Thoracic aorta (tissue), 2 donors: ENCODE data around the gene VTCN1. TPM values are rescaled to one million over a fixed set of nuclear protein-coding genes. Genes with fewer than 3 reads are reported as not detected.

Experiments
- ATAC-seq: fragments of 150-250 bp; one replicate; pipeline ENCODE4 v1.8.0; 2017; ENCODE audit warnings: low read depth; ENCODE audit not compliant: insufficient number of reproducible peaks, low FRiP score
- DNase-seq: peaks from one replicate; pipeline ENCODE4 v3.0.0-alpha.2; 2020; ENCODE audit warnings: low spot score
- H3K27ac ChIP-seq, 2 donors: fragments of 200-600 bp; sonication (generic); 1 replicate in 1 of 2; 2 replicates in 1 of 2; pipeline ENCODE4 v1.5.1; 2016; ENCODE audit warnings: mild to moderate bottlenecking in 2 of 2, moderate library complexity in 2 of 2
- H3K27me3 ChIP-seq: fragments of 200-600 bp; sonication (generic); replicated peaks from 2 replicates; pipeline ENCODE4 v1.6.0; 2016; ENCODE audit warnings: mild to moderate bottlenecking; ENCODE audit not compliant: insufficient read depth
- H3K36me3 ChIP-seq: fragments of 200-600 bp; sonication (generic); one replicate; pipeline ENCODE4 v1.5.1; 2016
- H3K4me1 ChIP-seq, 2 donors: fragments of 200-600 bp; sonication (generic); 1 replicate in 1 of 2; 2 replicates in 1 of 2; pipeline versions ENCODE4 v1.5.1 to v1.6.0; 2016; ENCODE audit warnings: low read depth in 2 of 2, mild to moderate bottlenecking in 1 of 2; ENCODE audit not compliant: control insufficient read depth in 1 of 2
- H3K4me3 ChIP-seq: fragments of 200-600 bp; sonication (generic); 2 replicates; pipeline ENCODE4 v1.5.1; 2016; ENCODE audit warnings: mild to moderate bottlenecking
- H3K9me3 ChIP-seq: fragments of 200-600 bp; sonication (generic); 2 replicates; pipeline ENCODE4 v1.5.1; 2016
- CTCF ChIP-seq: fragments of 200-600 bp; sonication (generic); IDR thresholded peaks from one replicate; pipeline ENCODE4 v1.5.1; 2019; ENCODE audit warnings: antibody characterized with exemption
- total RNA-seq, 2 donors: library from RNA; depleted of rRNA; stranded (reverse); fragments of >200 nt; gene quantifications; one replicate each; pipeline versions ENCODE4 v1.1.0 to v1.2.3, GENCODE V29; 2016

The VTCN1 gene
- total RNA-seq, 2 donors from 2014 or later, result not detected

- Histone ChIP-seq H3K27ac (no peak overlapping the region), H3K27me3 (no peaks in the 10 kb centered on the region), H3K9me3 (no peaks in the 10 kb centered on the region), H3K4me3 (no peak overlapping the region), H3K36me3 (no peaks in the 10 kb centered on the region), H3K4me1 (peaks cover 0 to 15% of the 10 kb centered on the region in 2 donors)
- DNase-seq (no peak), ATAC-seq (no peak)
- TF ChIP-seq CTCF, result no peak
Observed at GRCh38 chr1:117229217-117229616, 18.5 kb upstream of the VTCN1 start.

DNA sequence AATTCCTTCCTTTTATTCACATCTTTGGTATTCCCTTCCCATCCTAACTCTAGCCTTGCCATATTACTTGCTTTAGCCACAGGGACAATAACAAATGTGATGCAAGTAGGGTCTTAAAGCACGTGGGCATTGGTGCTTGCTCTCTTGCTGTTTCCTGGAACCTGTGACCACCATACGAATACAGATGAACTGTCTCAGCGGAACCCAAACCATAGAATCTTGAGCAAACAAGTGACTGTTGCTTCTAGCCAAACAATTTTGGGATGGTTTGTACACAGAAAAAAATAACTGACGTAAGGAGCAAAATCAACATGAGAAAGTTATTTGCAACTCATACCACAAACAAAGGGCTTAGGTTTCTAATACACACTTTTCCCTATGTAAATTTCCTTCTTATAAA lies 15.2 kb upstream of the VTCN1 start:
- Histone ChIP-seq H3K27me3 (no peaks in the 10 kb centered on the region), H3K27ac (no peak overlapping the region), H3K9me3 (no peaks in the 10 kb centered on the region), H3K4me3 (no peak overlapping the region), H3K4me1 (no peaks in the 10 kb centered on the region), H3K36me3 (no peaks in the 10 kb centered on the region)
- TF ChIP-seq CTCF, result no peak
- DNase-seq (no peak), ATAC-seq (no peak)

GRCh38 chr1:117216718-117217117 lies 6.0 kb upstream of the VTCN1 start:
- DNase-seq, result no peak
- no peak overlapping the region for H3K27ac ChIP-seq
- H3K27me3 ChIP-seq, result no peaks in the 10 kb centered on the region
- H3K4me1 ChIP-seq, result no peaks in the 10 kb centered on the region
- ATAC-seq, result no peak
- no peak for TF ChIP-seq CTCF
- H3K4me3 ChIP-seq, result no peak overlapping the region
- no peaks in the 10 kb centered on the region for H3K9me3 ChIP-seq
- no peaks in the 10 kb centered on the region for H3K36me3 ChIP-seq

- ATAC-seq (peak; percentile 43), DNase-seq (no peak)
- no peaks in the 10 kb centered on the region for H3K4me1 ChIP-seq
- H3K9me3 ChIP-seq, result no peaks in the 10 kb centered on the region
- no peaks in the 10 kb centered on the region for H3K36me3 ChIP-seq
- H3K27me3 ChIP-seq, result no peaks in the 10 kb centered on the region
- peak overlapping the region in 1 of 2 donors; percentile 38 for H3K27ac ChIP-seq
- TF ChIP-seq CTCF, result no peak
- no peak overlapping the region for H3K4me3 ChIP-seq
Observed at GRCh38 chr1:117215733-117216462, 5.2 kb upstream of the VTCN1 start.

DNA sequence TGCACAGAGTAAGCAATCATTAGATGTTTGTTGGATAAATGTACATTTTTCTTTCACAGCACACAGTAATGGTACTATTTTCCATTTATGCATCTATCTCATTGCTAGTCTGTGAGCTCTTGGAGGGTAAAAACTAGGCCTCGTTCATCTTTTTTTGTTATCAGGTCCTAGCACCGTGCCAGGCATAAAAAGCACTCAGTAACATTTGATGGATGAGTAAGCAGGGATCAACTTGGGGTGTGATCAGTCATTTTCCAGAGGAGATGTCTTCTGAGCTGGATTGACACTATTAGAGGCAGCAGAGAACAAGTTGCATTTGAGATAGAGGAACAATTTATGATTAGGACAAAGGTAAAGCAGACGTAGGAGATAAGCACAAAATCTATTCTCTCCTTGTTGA lies 4.3 kb upstream of the VTCN1 start:
- no peak overlapping the region for H3K27ac ChIP-seq
- no peaks in the 10 kb centered on the region for H3K9me3 ChIP-seq
- DNase-seq, result no peak
- H3K4me1 ChIP-seq, result no peaks in the 10 kb centered on the region
- no peak for TF ChIP-seq CTCF
- no peaks in the 10 kb centered on the region for H3K27me3 ChIP-seq
- no peak overlapping the region for H3K4me3 ChIP-seq
- ATAC-seq, result no peak
- H3K36me3 ChIP-seq, result no peaks in the 10 kb centered on the region
